HL-60/S4 (cell line): Measurements from ENCODE around the gene VWA8.
"Not testable (repeated sequence)": the region's sequence is repeated elsewhere in the genome, so short reads cannot be mapped to it uniquely, and the experiment has no call there.

ENCODE experiments used
- in situ Hi-C: fragments of 300-500 bp; cut with MboI; formaldehyde crosslinking; loops from 2 replicates; pipeline ENCODE4 v1.14.3; 2022; ENCODE audit warnings: low sequenced_read_pairs

Gene VWA8

DNA sequence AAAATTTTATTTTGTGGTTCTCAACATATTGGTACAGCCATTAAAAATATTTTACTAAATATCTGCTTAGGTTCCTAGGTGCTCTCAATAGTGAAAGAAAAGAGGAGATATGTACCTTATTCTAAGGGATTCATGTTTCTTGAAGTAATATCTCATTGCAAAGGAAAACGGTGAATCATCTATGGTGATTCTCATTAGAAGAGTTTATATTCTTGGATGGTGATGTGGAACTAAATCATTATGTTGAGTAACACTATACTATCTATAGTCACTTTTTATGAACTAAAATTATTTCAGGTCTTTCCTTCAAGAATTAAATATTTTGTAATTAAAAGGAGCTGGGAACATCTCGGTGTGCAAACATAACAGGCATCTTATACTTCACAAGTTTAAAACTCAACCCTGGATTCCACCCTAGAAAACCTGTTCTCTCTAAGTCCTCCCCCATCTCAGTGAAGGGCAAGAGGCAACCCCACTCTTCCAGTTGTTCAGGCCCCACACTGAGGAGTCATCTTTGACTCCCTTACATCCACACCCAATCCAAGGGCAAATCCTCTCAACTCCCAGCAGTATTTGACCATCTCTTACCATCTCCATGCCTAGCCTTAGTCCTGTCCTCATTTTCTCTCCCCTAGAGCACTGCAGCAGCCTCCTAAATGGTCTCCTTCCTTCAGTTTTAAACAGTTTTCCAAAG lies 363.4 kb downstream of the VWA8 start:
- in situ Hi-C loops = no loop called here

GRCh38 chr13:41596190-41596589 lies 364.7 kb downstream of the VWA8 start:
- in situ Hi-C loops = no loop called here

DNA sequence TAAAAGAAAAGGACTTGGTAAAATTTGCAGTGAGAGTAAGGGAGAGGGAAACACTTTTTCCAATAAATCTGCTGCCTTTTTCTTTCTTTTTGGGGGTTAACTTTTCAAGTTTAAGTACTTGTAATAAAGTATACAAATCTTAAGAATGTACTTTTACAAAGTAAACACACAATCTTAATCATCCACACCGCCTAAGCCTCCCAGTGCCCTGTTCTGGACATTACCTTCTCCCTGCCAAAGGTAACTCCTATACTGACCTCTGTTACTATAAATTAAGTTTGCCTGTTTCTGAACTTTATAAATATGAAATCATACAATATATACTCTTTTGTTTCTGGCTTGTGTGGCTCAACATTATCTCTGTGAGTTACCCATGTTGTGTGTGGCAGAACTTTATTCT lies 365.6 kb downstream of the VWA8 start:
- in situ Hi-C loops = no loop called here

DNA sequence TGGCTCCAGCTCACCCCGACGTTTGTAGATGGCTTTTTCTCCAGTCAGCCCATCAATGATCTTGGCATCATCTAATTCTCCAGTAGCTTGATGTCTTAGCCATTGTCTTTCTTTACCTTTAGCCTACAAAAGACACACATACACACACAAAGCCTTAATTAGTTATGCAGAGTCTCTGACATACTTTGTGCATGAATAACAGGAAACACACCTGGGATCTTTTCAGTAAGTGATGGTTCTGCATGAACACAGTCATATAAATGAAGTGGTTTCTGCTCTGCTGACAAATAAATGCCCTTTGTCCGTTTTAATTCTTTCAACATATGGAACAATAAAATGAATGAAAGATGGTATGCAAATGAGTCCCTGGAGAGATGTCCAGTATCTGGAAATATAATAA lies 370.3 kb downstream of the VWA8 start:
- in situ Hi-C loops = no loop called here

- in situ Hi-C loops = no loop called here
Measured at GRCh38 chr13:41590122-41590521, 370.8 kb downstream of the VWA8 start.

- in situ Hi-C loops = no loop called here
Measured at GRCh38 chr13:41589434-41589833, 371.5 kb downstream of the VWA8 start.

DNA sequence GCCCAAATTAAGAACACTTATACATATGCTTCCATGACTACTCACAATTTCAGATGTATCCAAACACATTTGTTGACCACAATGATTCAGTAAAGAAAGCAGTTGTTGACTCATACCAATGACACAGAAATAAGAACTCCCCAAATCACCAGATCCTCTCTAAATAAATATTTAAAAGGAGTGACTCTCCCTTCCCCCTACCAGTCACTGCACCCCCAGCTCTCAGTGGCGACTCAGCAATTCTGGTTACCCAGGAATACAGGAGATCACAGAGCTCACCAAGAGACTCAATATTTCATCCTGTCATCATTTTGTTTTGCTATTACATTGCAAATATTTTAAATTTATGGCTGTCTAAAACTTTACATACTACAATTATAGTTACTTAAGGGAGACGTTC lies 372.0 kb downstream of the VWA8 start:
- in situ Hi-C loops = no loop called here

DNA sequence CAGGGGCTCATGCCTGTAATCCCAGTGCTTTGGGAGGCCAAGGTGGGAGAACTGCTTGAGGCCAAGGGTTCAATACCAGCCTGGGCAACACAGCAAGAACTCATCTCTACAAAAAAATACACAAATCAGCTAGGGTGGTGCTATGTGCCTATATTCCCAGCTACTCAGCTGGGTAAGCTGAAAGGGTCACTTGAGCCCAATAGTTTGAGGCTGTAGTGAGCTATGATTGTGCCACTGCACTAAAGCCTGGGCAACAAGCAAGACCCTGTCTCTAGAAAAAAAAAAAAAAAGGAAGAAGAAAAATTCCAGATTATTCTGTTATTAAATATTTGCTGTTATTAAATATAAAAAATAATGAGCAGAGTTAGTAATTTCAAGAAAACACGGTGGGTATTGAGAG lies 372.5 kb downstream of the VWA8 start:
- in situ Hi-C loops = no loop called here

GRCh38 chr13:41587490-41587889 lies 373.4 kb downstream of the VWA8 start:
- in situ Hi-C loops = no loop called here

DNA sequence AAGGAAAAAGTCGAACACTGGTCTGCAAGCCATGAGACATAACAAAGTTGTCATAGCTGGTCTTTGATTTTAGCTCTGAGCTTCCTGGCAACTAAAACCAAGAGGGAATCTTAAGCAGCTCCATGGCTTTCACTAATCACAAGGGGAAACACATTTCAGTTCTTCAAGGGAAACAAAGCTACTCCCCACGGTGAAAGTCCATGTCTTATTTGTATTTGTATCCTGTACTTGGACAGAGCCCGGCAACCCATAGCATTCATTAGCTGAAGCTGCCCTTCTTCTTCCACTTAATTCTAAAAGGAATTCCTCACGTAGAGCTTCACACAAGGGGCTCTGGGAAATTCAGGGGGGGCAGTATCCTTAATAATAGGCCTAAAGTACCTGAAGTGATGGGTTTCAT lies 374.7 kb downstream of the VWA8 start:
- in situ Hi-C loops = no loop called here

GRCh38 chr13:41582027-41582463 lies 378.9 kb downstream of the VWA8 start:
- in situ Hi-C loops = no loop called here

DNA sequence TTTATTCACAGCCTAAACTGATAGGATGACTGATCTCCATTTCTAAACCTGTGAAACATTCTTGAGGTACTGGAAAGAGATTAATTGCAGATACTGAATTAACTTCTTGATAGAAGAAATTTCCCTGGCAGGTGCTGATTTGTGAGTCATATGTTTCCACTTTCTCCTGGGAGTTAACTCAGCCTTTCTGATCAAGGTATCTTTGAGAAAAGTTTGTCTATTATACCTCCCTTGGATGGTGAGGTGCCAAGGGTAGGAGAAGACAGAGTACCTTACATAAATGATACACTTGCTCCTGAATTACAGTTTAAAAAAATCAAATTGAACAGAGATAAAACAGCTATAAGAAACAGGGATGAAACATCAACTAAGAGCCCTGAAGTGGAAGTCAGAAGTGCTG lies 380.6 kb downstream of the VWA8 start:
- in situ Hi-C loops = no loop called here

DNA sequence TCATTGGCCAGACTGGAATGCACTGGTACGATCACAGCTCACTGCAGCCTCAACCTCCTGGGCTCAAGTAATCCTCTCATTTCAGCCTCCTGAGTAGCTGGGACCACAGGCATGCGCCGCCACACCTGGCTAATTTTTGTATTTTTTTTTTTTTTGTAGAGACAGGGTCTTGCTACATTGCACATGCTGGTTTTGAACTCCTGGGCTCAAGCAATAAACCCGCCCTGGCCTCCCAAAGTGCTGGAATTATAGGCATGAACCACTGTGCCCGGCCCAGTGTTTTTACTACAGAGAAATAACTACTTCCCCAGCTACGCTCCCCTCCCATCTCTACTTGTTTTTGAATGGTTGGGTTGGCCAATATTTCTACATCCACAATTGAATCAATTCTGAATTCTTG lies 381.0 kb downstream of the VWA8 start:
- in situ Hi-C loops = no loop called here

DNA sequence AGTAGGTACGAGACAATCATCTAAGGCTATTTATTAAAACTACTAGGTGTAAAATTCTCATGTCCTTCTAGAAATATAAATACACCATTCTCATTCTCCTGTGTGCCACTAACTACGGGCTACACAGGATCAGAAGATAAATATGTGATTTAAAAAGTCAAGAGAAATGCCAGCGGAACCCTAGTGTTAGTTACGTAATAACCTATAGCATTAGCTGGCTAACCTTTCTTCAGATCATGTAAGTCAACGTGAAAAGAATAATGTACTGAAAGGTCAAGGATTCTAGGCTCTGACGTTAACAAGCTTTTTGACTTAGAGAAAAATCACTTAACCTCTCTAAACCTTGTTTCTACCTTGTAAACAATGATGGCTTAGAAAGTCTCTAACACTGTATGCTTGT lies 381.7 kb downstream of the VWA8 start:
- in situ Hi-C loops = no loop called here

- in situ Hi-C loops = no loop called here
Measured at GRCh38 chr13:41578371-41578770, 382.5 kb downstream of the VWA8 start.

GRCh38 chr13:41577436-41577835 lies 383.5 kb downstream of the VWA8 start:
- in situ Hi-C loops = no loop called here

DNA sequence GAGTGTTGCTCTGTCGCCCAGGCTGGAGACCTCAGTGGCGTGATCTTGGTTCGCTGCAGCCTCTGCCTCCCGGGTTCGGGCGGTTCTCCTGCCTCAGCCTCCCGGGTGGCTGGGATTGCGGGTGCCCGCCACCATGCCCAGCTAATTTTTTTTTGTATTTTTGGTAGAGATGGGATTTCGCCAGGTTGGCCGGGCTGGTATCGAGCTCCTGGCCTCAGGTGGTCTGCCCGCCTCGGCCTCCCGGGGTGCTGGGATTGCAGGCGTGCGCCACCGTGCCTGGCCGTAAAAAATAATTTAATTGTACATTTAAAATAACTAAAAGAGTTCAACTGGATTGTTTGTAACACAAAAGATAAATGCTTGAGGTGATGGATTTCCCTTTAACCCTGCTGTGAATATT lies 387.3 kb downstream of the VWA8 start:
- in situ Hi-C loops = not testable (repeated sequence)

DNA sequence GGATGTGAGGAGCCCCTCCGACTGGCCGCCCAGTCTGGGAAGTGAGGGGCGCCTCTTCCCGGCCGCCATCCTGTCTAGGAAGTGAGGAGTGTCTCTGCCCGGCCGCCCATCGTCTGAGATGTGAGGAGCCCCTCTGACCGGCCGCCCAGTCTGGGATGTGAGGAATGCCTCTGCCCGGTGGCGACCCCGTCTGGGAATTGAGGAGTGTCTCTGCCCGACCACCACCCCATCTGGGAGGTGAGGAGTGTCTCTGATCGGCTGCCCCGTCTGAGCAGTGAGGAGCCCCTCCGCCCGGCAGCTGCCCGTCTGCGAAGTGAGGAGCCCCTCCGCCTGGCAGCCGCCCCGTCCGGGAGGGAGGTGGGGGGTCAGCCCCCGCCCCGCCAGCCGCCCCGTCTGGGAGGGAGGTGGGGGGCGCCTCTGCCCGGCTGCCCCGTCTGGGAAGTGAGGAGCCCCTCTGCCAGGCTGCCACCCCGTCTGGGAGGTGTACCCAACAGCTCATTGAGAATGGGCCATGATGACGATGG lies 389.0 kb downstream of the VWA8 start:
- in situ Hi-C loops = not testable (repeated sequence)

DNA sequence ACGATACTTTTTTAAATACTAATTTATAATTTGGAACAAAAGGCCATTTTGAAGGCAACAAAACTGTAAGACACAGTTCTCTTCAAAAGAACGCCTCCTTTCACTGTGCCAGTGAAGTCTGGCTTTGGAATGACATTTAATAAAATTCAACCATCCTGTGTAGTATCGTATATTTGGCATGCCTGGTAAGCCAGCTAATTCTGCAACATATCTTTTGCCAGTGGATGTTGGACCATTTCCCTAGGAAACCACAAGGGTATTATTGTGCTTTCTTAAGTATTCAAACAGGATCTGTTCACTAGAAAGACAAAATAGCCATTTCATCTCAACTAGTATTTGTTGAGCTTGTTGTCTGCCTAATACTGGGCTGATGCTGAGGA lies 391.9 kb downstream of the VWA8 start:
- in situ Hi-C loops = no loop called here

- in situ Hi-C loops = no loop called here
Measured at GRCh38 chr13:41568143-41568971, 392.6 kb downstream of the VWA8 start.

DNA sequence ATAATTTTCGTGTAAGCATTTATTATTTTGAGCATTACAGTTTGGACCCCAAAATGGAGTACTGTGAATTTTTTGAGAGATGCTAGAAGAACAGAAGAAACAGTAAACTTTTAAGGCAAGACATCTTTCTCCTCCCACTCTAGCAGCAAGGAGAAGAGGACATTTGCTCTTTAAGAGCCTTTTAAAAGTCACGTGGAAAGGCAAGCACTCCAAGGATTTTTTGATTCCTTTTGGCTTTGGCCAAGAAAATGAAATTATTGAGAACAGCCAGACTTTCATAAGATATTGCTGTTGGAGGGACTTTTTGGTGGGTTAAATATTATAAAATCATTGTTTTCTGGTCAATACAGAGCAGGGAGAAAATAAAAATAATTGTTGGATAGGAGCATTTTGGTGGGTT lies 393.5 kb downstream of the VWA8 start:
- in situ Hi-C loops = no loop called here

DNA sequence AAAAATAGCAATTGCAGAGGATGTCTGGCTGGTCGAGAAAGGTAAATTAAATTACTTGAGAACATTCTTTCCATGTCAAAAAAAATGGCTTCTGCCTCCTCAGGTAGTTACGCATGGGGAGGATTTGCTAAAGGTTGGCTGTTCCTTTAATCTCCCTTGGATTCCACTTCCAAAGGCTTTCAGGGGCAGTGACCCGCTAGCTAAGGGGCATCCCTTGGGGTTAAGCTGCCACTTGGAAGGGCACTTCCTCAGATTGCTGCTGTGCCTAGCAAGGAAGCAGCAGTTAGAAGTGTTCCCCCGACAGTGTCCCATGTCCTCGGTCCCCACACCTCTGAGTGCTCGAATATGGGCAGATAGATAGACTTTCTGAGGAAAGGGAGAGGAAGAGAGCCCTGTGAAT lies 395.1 kb downstream of the VWA8 start:
- in situ Hi-C loops = no loop called here
